HepG2 (cell line): Measurements from ENCODE around the gene TMEM129. TPM values are rescaled to one million over a fixed set of nuclear protein-coding genes. Genes with fewer than 3 reads are reported as not detected.

Experiments used
- ATAC-seq: fragments of 200-7000 bp; cut with Tn5 transposase; 3 replicates; pipeline ENCODE4 v1.9.1; 2020; ENCODE audit warnings: mild to moderate bottlenecking, moderate library complexity
- BruUV-seq: library from RNA; stranded (reverse); fragments of 400-500 nt; replicated peaks from 2 replicates; lab custom pipeline; 2021; lab: Mats Ljungman, UMichigan
- CTCF ChIA-PET: fragments of 300-600 bp; formaldehyde crosslinking; extraction: SDS; loops from one replicate; lab custom pipeline; 2021; ENCODE audit warnings: low total read pairs, inconsistent platforms, low intra/inter-chr PET ratio; lab: Yijun Ruan, JAX
- POLR2A ChIA-PET: fragments of 350-600 bp; sonication (Branson Sonifier 250); formaldehyde crosslinking; loops from one replicate; lab custom pipeline; 2020; ENCODE audit warnings: antibody characterized with exemption, inconsistent platforms; lab: Yijun Ruan, JAX
- DNase-seq: peaks from one replicate; pipeline ENCODE4 v3.0.0-alpha.2; 2015; ENCODE audit warnings: low spot score
- FAIRE-seq: peaks from 3 replicates; lab custom pipeline; 2011; peaks lifted over from hg19 to GRCh38; lab: Jason Lieb, UNC
- H2AFZ ChIP-seq: one replicate; pipeline ENCODE4 v1.6.1; 2011; ENCODE audit warnings: low read length, inconsistent platforms
- H3K27ac ChIP-seq: fragments of 300-600 bp; 3 replicates; pipeline ENCODE4 v1.8.0; 2011; ENCODE audit warnings: mixed run types, mild to moderate bottlenecking, mixed read lengths, low read length, inconsistent platforms; ENCODE audit not compliant: insufficient read depth; ENCODE audit errors: extremely low read length
- H3K27me3 ChIP-seq, 2 experiments: fragments of 200-600 bp in 1 of 2; 2 replicates in 1 of 2; 3 replicates in 1 of 2; pipeline versions ENCODE4 v1.6.0 to v1.8.0; 2011; ENCODE audit warnings: low read length in 2 of 2, mild to moderate bottlenecking in 2 of 2, moderate library complexity in 2 of 2, inconsistent platforms in 1 of 2; ENCODE audit not compliant: insufficient read depth in 2 of 2, control insufficient read depth in 1 of 2
- H3K36me3 ChIP-seq, 2 experiments: fragments of 200-600 bp in 1 of 2; replicated peaks in 1 of 2; 2 replicates in 1 of 2; 3 replicates in 1 of 2; pipeline versions ENCODE4 v1.5.1 to v1.8.0; 2011; ENCODE audit warnings: low read length in 2 of 2, inconsistent platforms in 1 of 2; ENCODE audit not compliant: insufficient read depth in 2 of 2, control insufficient read depth in 1 of 2
- H3K4me1 ChIP-seq: 2 replicates; pipeline ENCODE4 v1.5.1; 2012; ENCODE audit warnings: low read length, inconsistent platforms; ENCODE audit not compliant: insufficient read depth
- H3K4me2 ChIP-seq: 2 replicates; pipeline ENCODE4 v1.6.0; 2011; ENCODE audit warnings: low read depth, low read length, inconsistent platforms
- H3K4me3 ChIP-seq, 3 experiments: fragments of 200-600 bp in 1 of 3; sonication (generic), shearing (Covaris generic) in 1 of 3; replicated peaks in 1 of 3; 2 replicates each; pipeline ENCODE4 v1.5.1; 2011 to 2016; ENCODE audit warnings: low read length in 3 of 3, inconsistent platforms in 2 of 3, low read depth in 2 of 3, mild to moderate bottlenecking in 2 of 3, control low read depth in 1 of 3, mixed read lengths in 1 of 3; ENCODE audit not compliant: insufficient read depth in 1 of 3
- H3K79me2 ChIP-seq: one replicate; pipeline ENCODE4 v1.6.1; 2011; ENCODE audit warnings: low read length, inconsistent platforms; ENCODE audit not compliant: insufficient read depth
- H3K9ac ChIP-seq: 2 replicates; pipeline ENCODE4 v1.6.0; 2011; ENCODE audit warnings: mild to moderate bottlenecking, low read depth, low read length, inconsistent platforms; ENCODE audit not compliant: insufficient read depth
- H3K9me3 ChIP-seq: 2 replicates; pipeline ENCODE4 v1.5.1; 2012; ENCODE audit warnings: mild to moderate bottlenecking, low read length
- H4K20me1 ChIP-seq: 2 replicates; pipeline ENCODE4 v1.6.0; 2011; ENCODE audit warnings: inconsistent platforms, mild to moderate bottlenecking, low read length, moderate library complexity; ENCODE audit not compliant: insufficient read depth
- HNF4G ChIP-seq, 2 experiments: sonication (generic) in 1 of 2; formaldehyde crosslinking in 1 of 2; IDR thresholded peaks; 2 replicates each; pipeline versions ENCODE4 v1.4.0 to v1.6.1; 2011 to 2020; ENCODE audit warnings: borderline replicate concordance in 2 of 2, low read depth in 2 of 2, mild to moderate bottlenecking in 2 of 2, low read length in 1 of 2, missing genetic modification reagents in 1 of 2, moderate library complexity in 1 of 2
- ZFY ChIP-seq: sonication (generic); formaldehyde crosslinking; IDR thresholded peaks from 2 replicates; pipeline ENCODE4 v1.4.0; 2020; ENCODE audit warnings: missing genetic modification reagents
- ZNF451 ChIP-seq: sonication (generic); formaldehyde crosslinking; IDR thresholded peaks from 2 replicates; pipeline ENCODE4 v1.5.0; 2020; ENCODE audit warnings: mild to moderate bottlenecking, missing genetic modification reagents
- ZNF724P ChIP-seq: sonication (generic); formaldehyde crosslinking; IDR thresholded peaks from 2 replicates; pipeline ENCODE4 v1.8.0; 2022; ENCODE audit warnings: missing genetic modification reagents, borderline replicate concordance
- WGBS: methylation state at CpG from one replicate; pipeline ENCODE4 v1.1.6; 2017; ENCODE audit warnings: low lambda C conversion rate; 5-methylcytosine and 5-hydroxymethylcytosine counted together
- in situ Hi-C: cut with HindIII; loops from 2 replicates; pipeline ENCODE4 v1.10.0; 2017; ENCODE audit warnings: low pct_unique_long_range_greater_than_20kb; ENCODE audit not compliant: extremely low pct_ligation_motif_present
- intact Hi-C: fragments of 100-400 bp; cut with micrococcal nuclease; formaldehyde crosslinking; loops from one replicate; pipeline ENCODE4 v1.10.0; 2022; ENCODE audit not compliant: unreplicated experiment
- polyA plus RNA-seq, 8 experiments: library from polyadenylated mRNA; depleted of rRNA in 3 of 8; stranded (reverse) in 7 of 8; unstranded in 1 of 8; fragments of >200 nt; fragmentation: Illumina TruSeq in 4 of 8; extraction: Trizol in 4 of 8; gene quantifications; 2 replicates each; pipeline versions ENCODE4 v1.2.1 to v1.2.3, GENCODE V29; 2011 to 2016; ENCODE audit warnings: low read depth in 4 of 8, missing spikeins in 1 of 8, mixed read lengths in 1 of 8; ENCODE audit not compliant: insufficient read depth in 1 of 8
- total RNA-seq, 5 experiments: library from RNA; depleted of rRNA; stranded (reverse); fragments of >200 nt; fragmentation: Illumina TruSeq; extraction: Trizol; gene quantifications; 2 replicates each; pipeline ENCODE4 v1.2.3, GENCODE V29; 2016; ENCODE audit warnings: low read depth in 1 of 5
- TF ChIP-seq, protein P1 (sequence below), 2 experiments: fragments of 450-650 bp in 1 of 2; sonication (generic) in 1 of 2; formaldehyde crosslinking in 1 of 2; IDR thresholded peaks; 2 replicates each; pipeline versions ENCODE4 v1.6.1 to v1.8.0; 2016 to 2022; ENCODE audit warnings: antibody characterized with exemption in 1 of 2, mild to moderate bottlenecking in 1 of 2, missing genetic modification reagents in 1 of 2
- TF ChIP-seq, protein P2 (sequence below): IDR thresholded peaks from 2 replicates; pipeline ENCODE4 v1.6.1; 2016; ENCODE audit warnings: low read depth, control low read depth
- TF ChIP-seq, protein P3 (sequence below): sonication (generic); formaldehyde crosslinking; conservative IDR thresholded peaks from 2 replicates; pipeline ENCODE4 v1.4.0; 2020; ENCODE audit warnings: missing genetic modification reagents

TMEM129 gene
- total and polyA plus RNA-seq, 2 of the 13 experiments (the other 11 are each of a cell fraction or from before 2014, with no cell fraction given) = 19.0 to 25.8 TPM

DNA sequence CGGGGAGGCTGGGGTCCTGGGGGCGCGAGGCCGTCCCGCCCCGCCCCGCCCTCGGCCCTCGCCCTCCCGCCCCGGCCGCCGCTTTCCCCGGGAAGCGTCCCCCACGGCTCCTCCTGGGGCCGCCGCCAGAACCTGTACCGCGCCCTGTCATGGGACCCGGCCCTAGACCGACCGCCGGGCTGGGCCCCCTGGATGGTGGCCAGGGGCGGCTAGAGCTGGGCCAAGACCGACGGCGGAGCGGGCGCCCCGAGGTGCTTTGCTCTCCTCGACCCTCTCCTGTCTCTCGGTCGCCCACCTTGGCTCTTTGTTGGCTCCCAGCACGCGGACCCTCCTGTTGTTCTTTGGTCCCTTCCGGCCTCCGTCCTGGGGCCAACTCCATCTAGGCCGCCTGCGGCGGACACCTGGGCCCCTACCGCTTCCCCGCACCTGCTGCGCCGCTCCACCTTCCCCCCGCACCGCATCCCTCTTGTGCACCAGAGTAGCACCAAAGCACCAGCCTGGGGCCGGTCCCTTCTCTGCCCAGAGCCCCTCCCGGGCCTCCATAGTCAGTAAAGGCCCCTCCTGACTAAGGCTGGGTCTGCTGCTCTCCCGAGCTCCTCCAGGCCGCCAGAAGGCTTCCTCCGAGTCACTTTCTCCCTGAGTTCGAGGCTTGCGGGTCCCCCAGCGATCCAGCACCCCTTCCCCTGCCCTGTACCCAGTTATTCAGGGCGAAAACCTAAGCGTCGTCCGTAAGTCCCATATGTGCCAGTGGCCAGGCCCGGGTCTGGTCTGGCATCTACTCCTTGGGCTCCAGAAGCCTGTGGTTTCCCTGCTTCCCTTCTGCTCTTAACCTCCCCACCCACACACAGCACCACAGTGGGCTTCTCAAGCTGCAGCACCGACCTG lies 785 bp upstream of the TMEM129 start:
- CTCF ChIA-PET = no interaction called here
- TF ChIP-seq, protein P1, sequence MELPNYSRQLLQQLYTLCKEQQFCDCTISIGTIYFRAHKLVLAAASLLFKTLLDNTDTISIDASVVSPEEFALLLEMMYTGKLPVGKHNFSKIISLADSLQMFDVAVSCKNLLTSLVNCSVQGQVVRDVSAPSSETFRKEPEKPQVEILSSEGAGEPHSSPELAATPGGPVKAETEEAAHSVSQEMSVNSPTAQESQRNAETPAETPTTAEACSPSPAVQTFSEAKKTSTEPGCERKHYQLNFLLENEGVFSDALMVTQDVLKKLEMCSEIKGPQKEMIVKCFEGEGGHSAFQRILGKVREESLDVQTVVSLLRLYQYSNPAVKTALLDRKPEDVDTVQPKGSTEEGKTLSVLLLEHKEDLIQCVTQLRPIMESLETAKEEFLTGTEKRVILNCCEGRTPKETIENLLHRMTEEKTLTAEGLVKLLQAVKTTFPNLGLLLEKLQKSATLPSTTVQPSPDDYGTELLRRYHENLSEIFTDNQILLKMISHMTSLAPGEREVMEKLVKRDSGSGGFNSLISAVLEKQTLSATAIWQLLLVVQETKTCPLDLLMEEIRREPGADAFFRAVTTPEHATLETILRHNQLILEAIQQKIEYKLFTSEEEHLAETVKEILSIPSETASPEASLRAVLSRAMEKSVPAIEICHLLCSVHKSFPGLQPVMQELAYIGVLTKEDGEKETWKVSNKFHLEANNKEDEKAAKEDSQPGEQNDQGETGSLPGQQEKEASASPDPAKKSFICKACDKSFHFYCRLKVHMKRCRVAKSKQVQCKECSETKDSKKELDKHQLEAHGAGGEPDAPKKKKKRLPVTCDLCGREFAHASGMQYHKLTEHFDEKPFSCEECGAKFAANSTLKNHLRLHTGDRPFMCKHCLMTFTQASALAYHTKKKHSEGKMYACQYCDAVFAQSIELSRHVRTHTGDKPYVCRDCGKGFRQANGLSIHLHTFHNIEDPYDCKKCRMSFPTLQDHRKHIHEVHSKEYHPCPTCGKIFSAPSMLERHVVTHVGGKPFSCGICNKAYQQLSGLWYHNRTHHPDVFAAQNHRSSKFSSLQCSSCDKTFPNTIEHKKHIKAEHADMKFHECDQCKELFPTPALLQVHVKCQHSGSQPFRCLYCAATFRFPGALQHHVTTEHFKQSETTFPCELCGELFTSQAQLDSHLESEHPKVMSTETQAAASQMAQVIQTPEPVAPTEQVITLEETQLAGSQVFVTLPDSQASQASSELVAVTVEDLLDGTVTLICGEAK (IDR thresholded peaks at IDR 0.05) = no peak
- TF ChIP-seq, protein P1 (CRISPR knock-in tag; IDR thresholded peaks at IDR 0.05) = no peak
- peak; percentile 13; the same call in 1 of the 2 replicates for TF ChIP-seq ZFY
- no peak for TF ChIP-seq ZNF724P
- TF ChIP-seq, protein P2, sequence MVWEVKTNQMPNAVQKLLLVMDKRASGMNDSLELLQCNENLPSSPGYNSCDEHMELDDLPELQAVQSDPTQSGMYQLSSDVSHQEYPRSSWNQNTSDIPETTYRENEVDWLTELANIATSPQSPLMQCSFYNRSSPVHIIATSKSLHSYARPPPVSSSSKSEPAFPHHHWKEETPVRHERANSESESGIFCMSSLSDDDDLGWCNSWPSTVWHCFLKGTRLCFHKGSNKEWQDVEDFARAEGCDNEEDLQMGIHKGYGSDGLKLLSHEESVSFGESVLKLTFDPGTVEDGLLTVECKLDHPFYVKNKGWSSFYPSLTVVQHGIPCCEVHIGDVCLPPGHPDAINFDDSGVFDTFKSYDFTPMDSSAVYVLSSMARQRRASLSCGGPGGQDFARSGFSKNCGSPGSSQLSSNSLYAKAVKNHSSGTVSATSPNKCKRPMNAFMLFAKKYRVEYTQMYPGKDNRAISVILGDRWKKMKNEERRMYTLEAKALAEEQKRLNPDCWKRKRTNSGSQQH (CRISPR knock-in tag) = no peak
- 0 out of 2 replicates have a peak, but pooled peaks have one; percentile 36 for TF ChIP-seq ZNF451 (CRISPR knock-in tag)
- TF ChIP-seq, protein P3, sequence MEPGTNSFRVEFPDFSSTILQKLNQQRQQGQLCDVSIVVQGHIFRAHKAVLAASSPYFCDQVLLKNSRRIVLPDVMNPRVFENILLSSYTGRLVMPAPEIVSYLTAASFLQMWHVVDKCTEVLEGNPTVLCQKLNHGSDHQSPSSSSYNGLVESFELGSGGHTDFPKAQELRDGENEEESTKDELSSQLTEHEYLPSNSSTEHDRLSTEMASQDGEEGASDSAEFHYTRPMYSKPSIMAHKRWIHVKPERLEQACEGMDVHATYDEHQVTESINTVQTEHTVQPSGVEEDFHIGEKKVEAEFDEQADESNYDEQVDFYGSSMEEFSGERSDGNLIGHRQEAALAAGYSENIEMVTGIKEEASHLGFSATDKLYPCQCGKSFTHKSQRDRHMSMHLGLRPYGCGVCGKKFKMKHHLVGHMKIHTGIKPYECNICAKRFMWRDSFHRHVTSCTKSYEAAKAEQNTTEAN (CRISPR knock-in tag) = 0 out of 2 replicates have a peak, but pooled peaks have one; percentile 21
- no peak for TF ChIP-seq HNF4G (IDR thresholded peaks at IDR 0.05; ENCODE audit: borderline replicate concordance, low read depth, low read length)
- TF ChIP-seq HNF4G (CRISPR knock-in tag; IDR thresholded peaks at IDR 0.05; ENCODE audit: borderline replicate concordance, low read depth) = no peak

More for the DNA sequence above, 785 bp upstream of the TMEM129 start:
- 0% methylated on average over 27 of the region's 61 CpGs for WGBS
- POLR2A ChIA-PET = interaction anchor here (0.7 to 3.3 kb wide), 8 partner anchors 10 to 135 kb away, joined by 3 to 31 read pairs (median 4); partner anchors contain the start of genes FGFR3, LETM1 and SLBP
- DNase-seq (no peak), ATAC-seq (no peak), FAIRE-seq (no peak)
- H3K9ac ChIP-seq = peak overlapping the region; percentile 80
- peaks cover 45% of the 10 kb centered on the region for H3K4me1 ChIP-seq
- H3K79me2 ChIP-seq = peaks cover 33% of the 10 kb centered on the region
- H3K27ac ChIP-seq = peak overlapping the region; percentile 58
- intact Hi-C loops = no loop called here
- peak overlapping the region; percentile 86 to 94 (median 92) for H3K4me3 ChIP-seq
- H3K4me2 ChIP-seq = peak overlapping the region; percentile 94
- no peak overlapping the region for H2AFZ ChIP-seq
- no TSS peak for BruUV-seq
- H3K27me3 ChIP-seq = no peaks in the 10 kb centered on the region
- no peaks in the 10 kb centered on the region for H3K9me3 ChIP-seq
- H3K36me3 ChIP-seq = peaks cover 6 to 26% of the 10 kb centered on the region in 2 experiments; a peak in 4 of 5 replicates
- H4K20me1 ChIP-seq = peaks cover 3% of the 10 kb centered on the region; the same call in 1 of the 2 replicates
- in situ Hi-C loops = no loop called here
